H1 (cell line): ENCODE results near the gene PLBD2. TPM values are rescaled to one million over a fixed set of nuclear protein-coding genes. Genes with fewer than 3 reads are reported as not detected.

Experiments used
- ATF2 ChIP-seq: IDR thresholded peaks from 2 replicates; pipeline ENCODE4 v1.6.1; 2012; ENCODE audit warnings: low read length, inconsistent platforms
- ATF3 ChIP-seq: IDR thresholded peaks from 2 replicates; pipeline ENCODE4 v1.6.1; 2011; ENCODE audit warnings: low read depth, mild to moderate bottlenecking, low read length; ENCODE audit not compliant: insufficient read depth
- PHF8 ChIP-seq: fragments of 200-600 bp; sonication (generic); conservative IDR thresholded peaks from 2 replicates; pipeline ENCODE4 v1.7.1; 2012; ENCODE audit warnings: low read depth, mild to moderate bottlenecking, inconsistent platforms, low read length, moderate library complexity
- SAP30 ChIP-seq: fragments of 300-600 bp; sonication (generic); IDR thresholded peaks from 2 replicates; pipeline ENCODE4 v1.7.1; 2012; ENCODE audit warnings: low read length, moderate library complexity, mild to moderate bottlenecking, inconsistent platforms; ENCODE audit not compliant: insufficient read depth, insufficient replicate concordance
- polyA plus RNA-seq, 7 experiments: library from polyadenylated mRNA; depleted of rRNA in 3 of 7; stranded (reverse) in 5 of 7; unstranded in 2 of 7; fragments of >200 nt in 5 of 7; fragments of 200-250 nt in 2 of 7; gene quantifications; 1 replicate in 5 of 7; 2 replicates in 1 of 7; 4 replicates in 1 of 7; pipeline versions ENCODE4 v1.2.1 to v1.2.3, GENCODE V29; 2011 to 2013; ENCODE audit warnings: missing spikeins in 2 of 7, mixed read lengths in 2 of 7
- total RNA-seq: library from RNA; stranded (reverse); fragmentation: NEBNext Ultra II Directional; extraction: Animal tissue kit (Norgen Biotek cat#: 25700); gene quantifications from 2 replicates; pipeline ENCODE4 v1.2.1, GENCODE V29; 2021

Gene PLBD2
- total and polyA plus RNA-seq, 2 of the 8 experiments (the other 6 are each of a cell fraction or from before 2014, with no cell fraction given) = 16.8 to 33.5 TPM

GRCh38 chr12:113381220-113381619 lies 22.8 kb downstream of the PLBD2 start (continued):
- no peak for TF ChIP-seq ATF2
- no peak for TF ChIP-seq SAP30
- TF ChIP-seq ATF3 = no peak
- no peak for TF ChIP-seq PHF8
- TF ChIP-seq, all 59 proteins: peak for 0
